ENCODE data around the gene EMC9.

Gene EMC9

DNA sequence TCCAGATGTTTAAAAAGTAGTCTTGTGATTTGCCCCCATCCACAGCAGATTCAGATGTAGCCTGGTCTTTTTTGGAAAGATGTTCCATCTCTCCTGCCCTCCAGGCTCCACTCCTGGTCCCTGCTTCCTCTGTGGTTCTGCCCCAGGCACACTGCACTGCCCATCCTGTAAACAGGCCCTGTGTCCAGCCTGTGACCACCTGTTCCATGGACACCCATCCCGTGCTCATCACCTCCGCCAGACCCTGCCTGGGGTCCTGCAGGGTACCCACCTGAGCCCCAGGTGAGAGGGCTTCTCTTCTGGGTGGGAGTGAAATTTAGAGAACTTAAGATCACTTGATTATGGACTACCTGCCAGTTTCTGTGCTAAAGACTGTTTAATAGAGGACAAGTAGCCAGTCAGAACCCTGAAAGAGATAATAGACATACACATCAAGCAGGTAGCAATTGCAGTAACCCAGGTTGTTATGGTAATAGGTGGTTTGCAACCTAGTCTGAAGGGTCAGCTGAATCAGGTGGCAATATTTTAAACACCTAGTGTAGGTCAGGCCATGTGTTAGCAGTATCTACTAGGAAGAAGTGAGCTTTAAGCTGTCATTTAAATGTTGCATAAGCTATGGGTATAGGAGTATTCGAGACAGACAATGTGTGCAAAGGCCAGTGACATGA, 8.0 kb upstream of the EMC9 start:
- no peak for DNase-seq (ENCODE audit: low spot score)

DNA sequence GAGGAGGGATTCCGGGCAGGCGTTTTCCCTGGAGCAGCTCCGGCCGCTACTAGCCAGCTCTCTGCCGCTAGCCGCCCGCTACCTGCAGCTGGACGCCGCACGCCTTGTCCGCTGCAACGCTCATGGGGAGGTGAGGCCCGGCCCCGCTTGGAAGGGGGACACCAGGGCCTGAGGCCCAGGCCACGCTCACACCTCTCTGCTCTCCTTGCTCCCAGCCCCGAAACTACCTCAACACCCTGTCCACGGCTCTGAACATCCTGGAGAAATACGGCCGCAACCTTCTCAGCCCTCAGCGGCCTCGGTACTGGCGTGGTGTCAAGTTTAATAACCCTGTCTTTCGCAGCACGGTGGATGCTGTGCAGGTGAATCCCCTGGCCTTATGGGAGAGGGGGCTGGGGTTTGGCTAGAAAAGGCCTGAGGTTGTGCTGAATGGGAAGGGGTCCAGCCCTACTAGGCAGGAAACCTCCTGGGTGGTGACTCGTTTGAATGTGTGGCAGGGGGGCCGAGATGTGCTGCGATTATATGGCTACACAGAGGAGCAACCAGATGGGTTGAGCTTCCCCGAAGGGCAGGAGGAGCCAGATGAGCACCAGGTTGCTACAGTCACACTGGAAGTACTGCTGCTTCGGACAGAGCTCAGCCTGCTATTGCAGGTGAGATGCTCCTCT, 6.5 kb upstream of the EMC9 start:
- DNase-seq (ENCODE audit: low spot score): no peak

DNA sequence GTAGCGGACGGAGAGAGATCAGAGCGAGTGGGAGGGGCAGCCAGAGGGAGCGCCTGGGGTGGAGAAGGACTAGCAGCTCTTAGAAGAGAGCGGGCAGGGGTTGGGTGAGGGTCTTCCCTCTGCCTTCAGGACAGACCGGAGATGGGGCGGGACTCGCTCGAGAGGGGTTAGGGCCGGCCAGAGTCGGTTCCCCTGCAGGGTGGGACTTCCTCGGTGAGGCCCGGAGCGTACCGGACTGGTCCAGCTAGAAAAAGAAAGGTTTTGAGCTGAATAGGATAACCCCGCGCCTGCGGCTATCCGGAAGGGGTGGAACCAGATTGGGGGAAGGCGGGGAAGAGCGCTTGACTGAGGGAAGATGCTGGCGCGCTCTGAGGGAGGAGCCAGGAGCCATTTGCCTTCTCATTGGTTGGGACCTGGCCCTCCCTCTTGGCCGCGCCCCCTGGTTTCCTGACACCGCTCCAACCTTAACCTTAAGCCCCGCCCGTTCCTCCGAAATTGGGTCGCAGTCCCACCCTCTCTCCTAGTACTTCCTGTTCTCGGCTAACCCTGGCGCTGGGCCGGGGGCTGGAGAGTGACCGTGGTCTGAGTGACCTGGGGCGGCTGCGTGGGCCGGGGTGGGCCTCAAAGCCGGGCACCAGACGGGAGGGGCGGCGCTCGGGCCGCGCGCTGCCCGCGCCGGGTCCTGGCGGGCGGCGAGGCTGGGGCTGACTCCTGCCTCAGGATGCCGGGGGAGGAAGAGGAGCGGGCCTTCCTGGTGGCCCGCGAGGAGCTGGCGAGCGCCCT, 5.8 kb upstream of the EMC9 start, which contains the start of gene RNF31:
TSS of gene RNF31 (plus strand) at position 521 of the 783 bp plus-strand sequence. CDS start at position 722, 201 bp downstream.
- DNase-seq (ENCODE audit: low spot score): peak; percentile 98

DNA sequence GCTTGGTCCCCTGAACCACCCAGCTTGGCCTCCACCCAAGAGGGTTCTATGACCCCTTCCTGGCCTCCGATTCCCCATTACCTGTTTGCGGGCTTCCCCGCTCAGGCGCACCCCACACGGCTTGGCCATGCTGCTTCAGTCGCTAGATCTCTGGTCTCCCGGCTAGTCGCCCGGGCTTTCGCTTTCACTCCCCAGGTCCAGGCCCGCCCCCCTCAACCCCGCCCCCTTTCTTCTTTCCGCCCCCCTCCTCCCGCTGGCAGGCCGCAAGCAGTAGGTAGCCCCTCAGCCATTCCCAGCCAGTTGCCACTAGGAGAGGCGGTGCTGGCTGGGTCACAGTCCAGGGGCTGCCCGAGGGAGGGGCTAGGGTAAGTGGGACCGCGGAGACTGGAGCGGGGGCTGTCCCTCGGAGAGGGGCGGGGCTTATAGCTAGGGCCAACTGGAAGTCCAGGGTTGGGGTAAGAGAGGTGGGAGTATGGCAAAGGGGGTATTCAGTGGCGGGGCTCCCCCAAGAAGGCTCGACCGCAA, 5.1 kb upstream of the EMC9 start, which contains the start of gene PSME2:
TSS of gene PSME2 (minus strand) at position 158 of the 525 bp plus-strand sequence. CDS start at position 129, 29 bp downstream.
- peak; percentile 85 for DNase-seq (ENCODE audit: low spot score)

- no peak for DNase-seq (ENCODE audit: low spot score)
Measured at GRCh38 chr14:24145690-24146452, 4.5 kb upstream of the EMC9 start.

DNA sequence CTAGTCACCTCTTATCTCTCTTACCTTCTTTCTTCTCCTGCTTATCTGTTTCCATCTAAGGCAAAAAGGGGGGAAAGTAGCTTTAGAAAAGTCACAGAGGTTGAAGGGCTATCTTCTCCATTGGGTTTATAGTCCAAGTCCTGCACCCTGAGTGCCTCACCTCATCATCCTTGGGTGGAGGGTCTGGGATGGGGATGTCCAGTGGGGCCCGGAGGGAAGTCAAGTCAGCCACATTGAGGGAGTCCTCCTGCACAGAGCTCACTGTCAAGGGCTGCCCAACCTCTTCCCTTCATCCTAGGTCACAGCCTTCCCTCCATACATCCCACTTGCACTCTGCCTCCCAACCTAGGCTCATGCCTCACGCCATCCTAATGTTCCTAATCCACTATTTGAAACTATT, 3.8 kb upstream of the EMC9 start:
- DNase-seq (ENCODE audit: low spot score): no peak

GRCh38 chr14:24144451-24144850, 3.1 kb upstream of the EMC9 start:
- no peak for DNase-seq (ENCODE audit: low spot score)

DNA sequence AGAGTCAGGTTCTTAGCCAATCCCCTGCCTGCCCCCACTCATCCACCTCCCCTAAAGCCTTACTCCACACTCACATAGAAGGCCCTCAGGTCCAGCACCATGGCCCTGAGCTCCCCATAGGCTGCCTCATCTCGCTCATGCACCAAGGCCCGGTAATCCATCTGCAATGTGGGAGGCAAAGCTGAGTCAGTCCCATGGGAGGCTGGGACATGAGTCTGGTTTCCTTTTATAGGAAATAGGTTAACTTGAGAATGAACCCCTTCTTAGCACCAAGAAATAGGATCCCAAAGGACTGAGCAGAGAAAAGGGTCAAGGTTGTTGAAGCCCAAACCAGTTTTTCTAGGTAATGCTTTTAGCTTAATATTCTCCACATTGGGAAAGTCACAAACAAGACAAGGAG, 2.1 kb upstream of the EMC9 start:
- no peak for DNase-seq (ENCODE audit: low spot score)

DNA sequence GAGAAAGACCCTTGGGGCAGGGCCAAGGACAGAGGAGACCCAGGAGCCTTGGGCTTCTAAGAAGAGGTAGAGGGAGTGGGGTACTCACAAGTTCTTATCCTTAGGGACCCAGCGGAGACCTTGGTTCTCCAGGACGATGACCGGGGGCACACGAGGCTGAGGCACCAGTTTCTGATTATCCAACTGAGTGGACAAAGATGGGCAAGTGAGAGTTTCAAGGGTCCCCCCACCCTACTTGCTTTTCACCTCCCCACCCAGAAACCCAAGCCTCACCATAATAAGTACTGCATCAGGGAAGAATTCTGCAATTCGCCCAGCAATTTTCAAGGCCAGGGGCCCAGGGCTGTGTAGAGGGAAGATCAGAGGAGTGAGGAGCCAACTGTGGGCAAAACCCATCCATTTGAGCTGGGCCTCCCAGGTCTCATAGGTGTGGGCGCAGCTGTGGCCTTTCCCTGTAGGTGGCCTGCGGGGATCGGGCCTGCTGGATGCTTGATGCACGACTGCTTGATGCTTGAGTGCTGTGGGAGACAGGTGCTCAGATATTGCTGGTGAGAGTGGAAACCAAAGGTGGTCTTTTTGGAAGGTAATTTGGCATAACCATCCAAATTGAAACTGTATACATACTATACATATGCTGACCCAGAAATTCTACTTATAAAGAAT, 2.0 kb downstream of the EMC9 start:
- no peak for DNase-seq (ENCODE audit: low spot score)

GRCh38 chr14:24138396-24139271, 2.8 kb downstream of the EMC9 start:
- no peak for DNase-seq (ENCODE audit: low spot score)

DNA sequence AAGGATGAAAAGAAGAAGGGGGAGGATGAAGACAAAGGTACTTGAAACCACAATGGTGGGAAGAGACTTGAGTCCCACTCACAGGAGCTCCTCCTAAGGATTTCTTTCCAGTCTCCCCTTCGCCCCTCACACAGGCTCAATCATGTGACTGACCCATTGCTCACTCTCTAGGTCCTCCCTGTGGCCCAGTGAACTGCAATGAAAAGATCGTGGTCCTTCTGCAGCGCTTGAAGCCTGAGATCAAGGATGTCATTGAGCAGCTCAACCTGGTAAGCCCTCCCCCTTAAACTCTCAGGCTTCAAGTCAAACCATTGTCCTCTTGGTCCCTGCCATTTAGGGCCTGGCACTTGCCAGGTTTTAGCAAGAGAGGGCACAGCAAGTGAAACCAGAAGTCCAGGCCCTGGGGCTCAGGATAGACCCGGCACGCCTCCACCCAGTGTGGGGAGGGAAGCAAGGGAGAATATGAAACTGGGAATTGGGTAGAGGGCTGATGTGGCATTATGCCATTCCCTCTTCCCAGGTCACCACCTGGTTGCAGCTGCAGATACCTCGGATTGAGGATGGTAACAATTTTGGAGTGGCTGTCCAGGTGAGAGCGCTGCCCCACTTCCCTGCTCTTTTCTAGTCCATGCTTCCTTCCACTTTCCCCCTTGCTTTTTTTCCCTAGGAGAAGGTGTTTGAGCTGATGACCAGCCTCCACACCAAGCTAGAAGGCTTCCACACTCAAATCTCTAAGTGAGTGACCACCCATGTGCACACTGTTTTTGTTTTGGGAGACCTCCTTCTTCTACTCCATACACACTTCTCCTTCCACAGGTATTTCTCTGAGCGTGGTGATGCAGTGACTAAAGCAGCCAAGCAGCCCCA, 3.6 kb downstream of the EMC9 start:
- DNase-seq (ENCODE audit: low spot score): no peak

DNA sequence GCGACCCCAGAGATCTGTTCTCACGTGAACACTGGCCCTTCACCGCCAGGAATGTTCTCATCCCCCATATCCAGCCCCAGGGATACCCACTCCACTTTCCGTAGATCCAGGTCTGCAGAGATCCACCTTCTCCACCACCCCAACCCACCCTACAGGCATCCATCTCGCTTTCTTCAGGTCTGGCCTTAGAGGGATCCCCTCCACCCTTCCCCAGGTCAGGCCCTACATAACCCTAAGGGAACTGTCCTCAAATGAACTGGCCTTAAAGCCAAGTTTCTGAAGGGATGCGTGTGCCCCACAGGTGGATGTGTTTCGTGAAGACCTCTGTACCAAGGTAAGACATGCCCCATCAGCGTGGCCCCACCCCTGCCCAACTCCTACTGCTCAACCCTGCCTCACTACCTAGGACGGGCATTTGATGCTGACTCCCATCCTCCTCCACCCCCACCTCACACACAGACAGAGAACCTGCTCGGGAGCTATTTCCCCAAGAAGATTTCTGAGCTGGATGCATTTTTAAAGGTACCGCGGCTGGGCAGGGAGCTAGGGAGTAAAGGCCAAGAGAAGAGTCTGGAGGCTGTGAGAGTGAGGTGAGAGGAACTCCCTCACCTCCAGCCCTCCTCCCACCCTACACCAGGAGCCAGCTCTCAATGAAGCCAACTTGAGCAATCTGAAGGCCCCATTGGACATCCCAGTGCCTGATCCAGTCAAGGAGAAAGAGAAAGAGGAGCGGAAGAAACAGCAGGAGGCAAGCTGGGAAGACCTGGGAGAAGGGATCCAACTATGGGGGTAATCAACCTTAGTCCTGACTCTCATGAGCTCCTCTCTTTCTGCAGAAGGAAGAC, 4.5 kb downstream of the EMC9 start:
- no peak for DNase-seq (ENCODE audit: low spot score)

DNA sequence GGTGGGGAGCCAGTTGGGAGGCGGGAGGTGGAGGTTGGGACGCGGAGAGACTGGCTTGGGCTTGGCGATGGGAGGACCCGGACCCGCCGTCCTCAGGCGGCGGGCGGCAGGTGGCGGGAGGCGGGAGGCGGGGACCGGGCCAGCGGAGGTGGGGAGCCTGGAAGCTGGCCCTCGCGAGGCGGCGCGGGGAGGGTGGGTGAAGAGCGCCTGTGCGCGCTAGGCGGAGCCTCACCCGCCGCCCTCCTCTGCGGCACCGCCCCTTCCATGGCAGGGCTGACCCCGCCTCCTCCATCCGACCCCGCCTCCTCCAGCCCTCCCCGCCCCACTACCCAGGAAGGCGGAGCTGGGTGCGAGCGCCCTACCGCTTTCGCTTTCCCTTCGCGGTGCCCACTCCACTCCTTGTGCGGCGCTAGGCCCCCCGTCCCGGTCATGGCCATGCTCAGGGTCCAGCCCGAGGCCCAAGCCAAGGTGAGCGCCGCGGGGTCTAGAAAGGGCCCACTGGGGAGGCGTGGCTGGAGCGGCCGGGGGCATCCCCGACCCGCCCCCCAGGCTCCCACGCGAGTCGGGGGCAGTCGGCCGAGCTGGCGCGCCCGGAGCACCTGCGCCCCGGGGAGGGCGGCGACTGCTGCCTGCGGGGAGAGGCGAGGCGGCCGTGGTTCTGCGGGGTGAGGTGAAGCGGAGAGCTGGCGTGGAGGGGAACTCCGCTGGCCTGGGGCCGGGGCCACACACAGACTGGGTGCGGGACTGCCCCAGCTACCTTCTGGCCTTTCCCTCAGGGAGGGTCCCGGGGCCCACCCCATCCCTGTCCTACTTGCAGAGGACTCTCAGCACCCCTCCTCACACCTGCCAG, 5.3 kb downstream of the EMC9 start, which contains the start of gene PSME1:
TSS of gene PSME1 (plus strand) at position 361 of the 850 bp plus-strand sequence. CDS start at position 430, 69 bp downstream.
- DNase-seq (ENCODE audit: low spot score): peak; percentile 96

- no peak for DNase-seq (ENCODE audit: low spot score)
Measured at GRCh38 chr14:24135584-24135833, 5.9 kb downstream of the EMC9 start.

DNA sequence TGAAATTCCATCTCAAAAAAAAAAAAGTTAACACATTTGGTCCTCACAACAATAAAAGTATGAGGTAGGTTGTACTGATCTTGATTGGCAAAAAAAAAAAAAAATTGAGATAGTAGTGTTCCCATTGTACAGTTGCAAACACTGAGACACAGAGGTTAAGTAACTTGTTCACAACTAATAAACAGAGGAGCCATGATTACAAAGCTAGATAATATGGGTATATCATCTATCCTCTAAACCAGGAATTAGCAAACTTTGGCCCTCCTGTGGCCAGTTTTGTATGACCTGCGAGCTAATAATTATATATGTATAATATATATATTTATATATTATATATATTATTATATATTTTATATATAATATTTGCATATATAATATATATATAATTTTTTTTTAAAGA, 7.7 kb downstream of the EMC9 start:
- peak; percentile 32 for DNase-seq (ENCODE audit: low spot score)

GRCh38 chr14:24132976-24133375, 8.4 kb downstream of the EMC9 start:
- DNase-seq (ENCODE audit: low spot score): no peak

GRCh38 chr14:24132061-24132685, 9.2 kb downstream of the EMC9 start:
- DNase-seq (ENCODE audit: low spot score): no peak

All from hematopoietic multipotent progenitor cell treated with erythropoietin and hydrocortisone succinate and interleukin-3 and kit ligand, for 17 days (in vitro differentiated cells).